ENCODE results near the gene RRBP1.

RRBP1 gene

DNA sequence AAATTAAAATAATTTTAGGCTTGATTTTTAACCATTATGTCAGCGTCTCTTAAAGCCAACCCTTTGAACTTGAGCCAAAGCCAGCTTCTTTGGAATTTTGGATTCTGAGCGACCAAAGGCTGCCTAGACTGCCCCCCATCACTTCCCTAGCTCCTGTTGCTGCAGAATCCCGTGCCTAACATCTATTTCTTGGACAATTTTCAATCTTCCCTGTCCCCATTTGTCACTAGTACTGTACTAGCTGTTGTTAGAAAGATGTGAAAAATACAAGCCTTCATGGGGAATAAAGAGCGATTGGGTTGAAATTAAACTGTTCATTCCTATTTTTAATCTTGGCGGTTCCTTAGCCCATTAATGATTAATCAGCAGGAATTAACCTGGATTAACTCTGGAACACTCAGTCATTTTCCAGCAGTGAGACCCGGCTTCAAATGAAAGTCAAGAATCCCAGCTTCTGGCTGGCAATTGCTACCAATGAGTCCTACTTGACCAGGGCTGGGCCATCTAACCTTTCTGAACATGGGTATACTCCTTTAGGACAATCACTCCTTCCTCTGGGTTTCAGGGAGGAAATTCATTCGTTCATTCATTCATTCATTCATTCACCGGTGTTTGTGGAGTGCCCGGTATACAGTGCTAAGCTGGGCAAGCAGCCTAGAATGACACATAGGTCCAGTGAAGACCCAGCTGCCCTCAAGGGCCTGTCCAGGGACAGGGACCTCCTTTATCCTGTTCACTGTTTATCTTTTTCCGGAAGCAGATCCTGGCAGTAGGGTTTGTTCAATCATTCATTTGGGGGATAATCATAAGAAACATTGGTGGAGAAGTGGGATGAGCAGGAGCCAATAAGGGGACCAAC, 1.4 kb upstream of the RRBP1 start:
- Histone ChIP-seq H4K8ac (ENCODE audit: low read depth, low read length) (no peak overlapping the region), H3K4me3 (ENCODE audit: low read length) (no peak overlapping the region), H3K79me1 (ENCODE audit: low read length) (peaks cover 3% of the 10 kb centered on the region), H3K79me2 (ENCODE audit: control insufficient read depth, insufficient read depth, low read length) (peaks cover 22% of the 10 kb centered on the region), H3K23ac (ENCODE audit: low read length) (no peak overlapping the region), H3K4me1 (ENCODE audit: control insufficient read depth, low read depth, low read length) (peaks cover 5% of the 10 kb centered on the region), H2BK5ac (ENCODE audit: low read length) (no peak overlapping the region), H3K4me2 (ENCODE audit: low read length) (no peak overlapping the region), H3K9ac (ENCODE audit: low read length) (no peak overlapping the region), H2AK5ac (ENCODE audit: low read length) (no peak overlapping the region), H2BK15ac (replicated peaks; ENCODE audit: low read depth) (no peak overlapping the region), H3K18ac (ENCODE audit: low read length) (no peak overlapping the region), H3K4ac (ENCODE audit: low read depth, low read length) (no peak overlapping the region), H3K27ac (ENCODE audit: low read depth, low read length) (no peak overlapping the region), H3K56ac (ENCODE audit: low read length) (peak overlapping the region; percentile 90), H3K27me3 (ENCODE audit: insufficient read depth, low read length, poor library complexity) (no peaks in the 10 kb centered on the region), H2BK120ac (ENCODE audit: low read depth, low read length) (no peak overlapping the region), H3K36me3 (ENCODE audit: control insufficient read depth, insufficient read depth, low read length) (no peaks in the 10 kb centered on the region), H4K5ac (ENCODE audit: low read length) (no peak overlapping the region)
- no peak for DNase-seq
- WGBS (ENCODE audit: extremely low coverage, insufficient coverage, low lambda C conversion rate), result no CpG with 5 or more reads among the region's 10 CpGs

DNA sequence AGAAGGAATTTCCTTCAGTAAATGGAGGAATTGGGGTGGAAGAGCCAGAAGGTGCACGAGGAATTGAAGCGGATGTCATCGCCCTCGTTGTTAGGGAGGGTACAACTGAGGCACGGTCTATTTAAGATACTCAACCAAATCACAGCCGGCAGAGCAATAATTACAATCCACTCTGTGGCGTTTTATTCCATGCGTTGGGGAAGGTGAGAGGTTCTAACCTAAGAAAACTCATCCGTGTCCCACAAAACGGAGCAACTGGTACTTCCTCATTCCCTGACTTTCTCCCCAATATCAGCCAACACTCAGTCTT, 802 bp upstream of the RRBP1 start:
- Histone ChIP-seq H3K36me3 (ENCODE audit: control insufficient read depth, insufficient read depth, low read length) (no peaks in the 10 kb centered on the region), H2AK5ac (ENCODE audit: low read length) (no peak overlapping the region), H4K5ac (ENCODE audit: low read length) (no peak overlapping the region), H2BK5ac (ENCODE audit: low read length) (no peak overlapping the region), H3K79me1 (ENCODE audit: low read length) (peaks cover 8% of the 10 kb centered on the region), H3K18ac (ENCODE audit: low read length) (peak overlapping the region; percentile 32), H3K27ac (ENCODE audit: low read depth, low read length) (peak overlapping the region; percentile 92), H4K8ac (ENCODE audit: low read depth, low read length) (no peak overlapping the region), H3K79me2 (ENCODE audit: control insufficient read depth, insufficient read depth, low read length) (peaks cover 28% of the 10 kb centered on the region), H3K4me2 (ENCODE audit: low read length) (peak overlapping the region; percentile 61), H2BK15ac (replicated peaks; ENCODE audit: low read depth) (no peak overlapping the region), H3K9ac (ENCODE audit: low read length) (peak overlapping the region; percentile 59), H2BK120ac (ENCODE audit: low read depth, low read length) (no peak overlapping the region), H3K4me3 (ENCODE audit: low read length) (no peak overlapping the region), H3K56ac (ENCODE audit: low read length) (peak overlapping the region; percentile 90), H3K4me1 (ENCODE audit: control insufficient read depth, low read depth, low read length) (peaks cover 7% of the 10 kb centered on the region), H3K27me3 (ENCODE audit: insufficient read depth, low read length, poor library complexity) (no peaks in the 10 kb centered on the region), H3K23ac (ENCODE audit: low read length) (no peak overlapping the region), H3K4ac (ENCODE audit: low read depth, low read length) (no peak overlapping the region)
- no peak for DNase-seq
- WGBS (ENCODE audit: extremely low coverage, insufficient coverage, low lambda C conversion rate), result no CpG with 5 or more reads among the region's 10 CpGs

DNA sequence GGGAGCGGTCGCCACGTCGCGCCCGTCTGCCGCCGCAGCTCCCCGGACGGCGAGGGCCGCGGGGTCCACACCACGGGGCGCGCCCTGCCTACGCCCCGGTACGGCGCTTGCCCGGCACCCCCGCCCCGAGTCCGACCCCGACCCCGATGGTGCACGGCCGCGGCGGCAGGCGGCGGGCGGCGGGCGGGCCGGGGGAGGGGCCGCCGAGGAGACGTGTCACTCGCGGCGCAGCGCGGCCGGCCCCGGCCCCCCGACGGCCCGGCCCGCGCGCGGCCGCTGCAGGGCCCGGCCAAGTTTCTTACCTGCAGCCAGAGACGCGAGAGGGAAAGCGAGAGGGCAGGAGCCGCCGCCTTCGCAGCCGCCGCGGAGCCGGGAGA, 328 bp downstream of the RRBP1 start:
- Histone ChIP-seq H3K4me1 (ENCODE audit: control insufficient read depth, low read depth, low read length) (peaks cover 7% of the 10 kb centered on the region), H3K27me3 (ENCODE audit: insufficient read depth, low read length, poor library complexity) (no peaks in the 10 kb centered on the region), H3K27ac (ENCODE audit: low read depth, low read length) (peak overlapping the region; percentile 95), H3K4me2 (ENCODE audit: low read length) (no peak overlapping the region), H2BK120ac (ENCODE audit: low read depth, low read length) (no peak overlapping the region), H3K79me2 (ENCODE audit: control insufficient read depth, insufficient read depth, low read length) (peaks cover 40% of the 10 kb centered on the region), H3K36me3 (ENCODE audit: control insufficient read depth, insufficient read depth, low read length) (no peaks in the 10 kb centered on the region), H3K4me3 (ENCODE audit: low read length) (peak overlapping the region; percentile 75), H3K4ac (ENCODE audit: low read depth, low read length) (peak overlapping the region; percentile 98), H2BK15ac (replicated peaks; ENCODE audit: low read depth) (no peak overlapping the region), H3K23ac (ENCODE audit: low read length) (no peak overlapping the region), H3K56ac (ENCODE audit: low read length) (peak overlapping the region; percentile 96), H3K18ac (ENCODE audit: low read length) (peak overlapping the region; percentile 96), H3K79me1 (ENCODE audit: low read length) (peaks cover 8% of the 10 kb centered on the region), H2AK5ac (ENCODE audit: low read length) (no peak overlapping the region), H2BK5ac (ENCODE audit: low read length) (no peak overlapping the region), H4K8ac (ENCODE audit: low read depth, low read length) (no peak overlapping the region), H3K9ac (ENCODE audit: low read length) (peak overlapping the region; percentile 94), H4K5ac (ENCODE audit: low read length) (no peak overlapping the region)
- no peak for DNase-seq
- WGBS (ENCODE audit: extremely low coverage, insufficient coverage, low lambda C conversion rate), result no CpG with 5 or more reads among the region's 65 CpGs

DNA sequence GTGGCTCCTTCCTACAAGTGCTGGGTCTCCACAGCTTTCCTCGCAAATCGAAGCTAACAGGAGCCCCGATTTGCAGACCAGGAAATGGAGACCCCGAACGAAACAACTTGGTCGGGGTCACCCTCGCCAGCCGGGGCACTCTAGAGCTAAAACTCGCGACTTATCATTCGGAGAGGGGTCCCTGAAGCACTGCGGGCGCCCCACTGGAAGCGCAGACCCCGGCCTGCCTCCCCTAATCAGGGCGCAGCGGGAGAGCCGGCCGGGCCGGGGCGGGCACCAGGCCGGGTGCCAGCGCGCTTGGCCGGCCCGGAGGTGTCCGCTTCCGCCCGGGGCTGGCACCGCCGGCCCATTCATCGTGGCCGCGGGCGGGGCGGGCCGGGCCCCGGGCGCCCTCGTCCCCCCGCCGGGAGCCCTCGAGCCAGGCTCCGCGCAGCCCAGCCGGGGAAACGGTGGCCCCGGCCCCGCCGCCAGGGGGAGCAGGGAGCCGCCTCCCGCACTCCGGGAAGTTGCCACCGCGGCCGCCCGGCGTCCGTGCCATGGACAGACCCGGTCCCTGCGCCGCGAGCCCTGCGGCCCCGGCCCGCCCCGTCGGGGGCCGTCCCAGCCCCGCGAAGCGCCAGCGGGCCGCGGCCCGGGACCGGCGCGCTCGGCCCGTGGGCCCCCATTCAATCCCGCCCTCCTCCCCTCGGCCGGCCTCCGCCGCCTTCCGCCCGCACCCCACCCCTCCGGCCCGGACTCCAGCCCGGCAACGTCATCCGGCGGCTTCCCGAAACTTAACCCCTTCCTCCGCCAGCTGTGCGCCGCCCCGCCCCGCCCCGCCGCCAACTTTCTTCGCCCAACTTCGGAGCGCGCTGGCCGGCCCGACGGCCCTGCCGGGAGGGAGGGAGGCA, 961 bp downstream of the RRBP1 start:
- H2BK5ac ChIP-seq (ENCODE audit: low read length), result peak overlapping the region; percentile 78
- no peak overlapping the region for H2BK15ac ChIP-seq (replicated peaks; ENCODE audit: low read depth)
- H3K27me3 ChIP-seq (ENCODE audit: insufficient read depth, low read length, poor library complexity), result no peaks in the 10 kb centered on the region
- H3K79me2 ChIP-seq (ENCODE audit: control insufficient read depth, insufficient read depth, low read length), result peaks cover 46% of the 10 kb centered on the region
- H3K4me2 ChIP-seq (ENCODE audit: low read length), result peak overlapping the region; percentile 97
- H3K27ac ChIP-seq (ENCODE audit: low read depth, low read length), result peak overlapping the region; percentile 95
- H3K56ac ChIP-seq (ENCODE audit: low read length), result peak overlapping the region; percentile 96
- no CpG with 5 or more reads among the region's 110 CpGs for WGBS (ENCODE audit: extremely low coverage, insufficient coverage, low lambda C conversion rate)
- H3K79me1 ChIP-seq (ENCODE audit: low read length), result peaks cover 9% of the 10 kb centered on the region
- peak overlapping the region; percentile 86 for H3K4me3 ChIP-seq (ENCODE audit: low read length)
- H3K9ac ChIP-seq (ENCODE audit: low read length), result peak overlapping the region; percentile 94
- H3K36me3 ChIP-seq (ENCODE audit: control insufficient read depth, insufficient read depth, low read length), result no peaks in the 10 kb centered on the region
- H3K18ac ChIP-seq (ENCODE audit: low read length), result peak overlapping the region; percentile 96
- H3K4me1 ChIP-seq (ENCODE audit: control insufficient read depth, low read depth, low read length), result peaks cover 7% of the 10 kb centered on the region
- H4K8ac ChIP-seq (ENCODE audit: low read depth, low read length), result no peak overlapping the region
- H2BK120ac ChIP-seq (ENCODE audit: low read depth, low read length), result peak overlapping the region; percentile 46
- H2AK5ac ChIP-seq (ENCODE audit: low read length), result no peak overlapping the region
- H3K4ac ChIP-seq (ENCODE audit: low read depth, low read length), result peak overlapping the region; percentile 98
- peak; percentile 80 for DNase-seq
- peak overlapping the region; percentile 80 for H3K23ac ChIP-seq (ENCODE audit: low read length)
- H4K5ac ChIP-seq (ENCODE audit: low read length), result no peak overlapping the region

DNA sequence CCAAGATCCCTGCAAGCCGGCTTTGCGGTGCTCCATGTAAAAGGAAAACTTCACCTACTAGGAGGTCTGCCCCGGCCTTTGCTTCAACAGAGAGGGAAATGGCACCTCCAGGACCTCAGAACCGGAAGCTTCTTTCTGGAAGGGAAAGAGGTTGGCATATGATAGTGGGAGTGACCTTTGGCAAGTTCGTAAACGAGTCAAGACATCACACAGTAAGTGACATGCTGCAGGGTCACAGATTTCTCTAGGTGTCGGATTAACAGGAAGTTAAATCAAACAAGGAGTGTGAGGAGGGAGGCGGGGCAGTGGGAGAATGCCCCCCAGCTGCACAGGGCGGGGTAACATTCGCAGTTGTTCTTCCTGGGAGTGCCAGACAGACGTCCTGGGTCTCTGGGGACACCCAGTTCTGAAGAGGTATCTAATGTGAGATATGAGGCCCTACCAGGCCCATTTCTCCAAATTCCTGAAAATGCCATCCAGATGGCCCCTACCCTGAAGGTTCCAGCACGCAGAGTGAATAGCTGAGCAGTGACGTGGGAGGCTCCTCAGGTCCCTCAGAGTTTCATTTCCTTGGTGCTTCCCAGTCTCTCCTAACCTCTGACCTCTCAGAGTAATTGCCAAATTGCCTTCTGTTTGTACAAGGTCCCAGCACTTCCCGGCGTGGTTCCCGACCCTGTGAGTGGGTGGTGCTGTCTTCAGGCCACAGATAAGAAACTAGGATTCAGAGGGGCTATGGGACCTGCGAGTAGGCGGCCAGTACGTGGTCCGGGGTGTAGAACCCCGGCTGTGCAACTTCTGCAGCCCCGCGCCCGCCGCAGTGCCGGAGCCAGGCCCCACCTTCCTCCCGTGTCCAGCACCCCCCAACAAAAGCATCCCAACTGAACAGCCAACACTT, 1.9 kb downstream of the RRBP1 start:
- H2AK5ac ChIP-seq (ENCODE audit: low read length), result no peak overlapping the region
- H3K4me1 ChIP-seq (ENCODE audit: control insufficient read depth, low read depth, low read length), result peaks cover 7% of the 10 kb centered on the region
- H3K4me3 ChIP-seq (ENCODE audit: low read length), result peak overlapping the region; percentile 86
- no peak overlapping the region for H2BK15ac ChIP-seq (replicated peaks; ENCODE audit: low read depth)
- peak overlapping the region; percentile 97 for H3K4me2 ChIP-seq (ENCODE audit: low read length)
- no CpG with 5 or more reads among the region's 27 CpGs for WGBS (ENCODE audit: extremely low coverage, insufficient coverage, low lambda C conversion rate)
- H3K27ac ChIP-seq (ENCODE audit: low read depth, low read length), result peak overlapping the region; percentile 95
- peak overlapping the region; percentile 80 for H3K23ac ChIP-seq (ENCODE audit: low read length)
- peak overlapping the region; percentile 66 for H2BK120ac ChIP-seq (ENCODE audit: low read depth, low read length)
- peak overlapping the region; percentile 96 for H3K18ac ChIP-seq (ENCODE audit: low read length)
- no peak overlapping the region for H4K8ac ChIP-seq (ENCODE audit: low read depth, low read length)
- no peak overlapping the region for H4K5ac ChIP-seq (ENCODE audit: low read length)
- H3K27me3 ChIP-seq (ENCODE audit: insufficient read depth, low read length, poor library complexity), result no peaks in the 10 kb centered on the region
- peaks cover 17% of the 10 kb centered on the region for H3K79me1 ChIP-seq (ENCODE audit: low read length)
- peak overlapping the region; percentile 94 for H3K9ac ChIP-seq (ENCODE audit: low read length)
- peaks cover 55% of the 10 kb centered on the region for H3K79me2 ChIP-seq (ENCODE audit: control insufficient read depth, insufficient read depth, low read length)
- no peaks in the 10 kb centered on the region for H3K36me3 ChIP-seq (ENCODE audit: control insufficient read depth, insufficient read depth, low read length)
- peak; percentile 94 for DNase-seq
- H2BK5ac ChIP-seq (ENCODE audit: low read length), result peak overlapping the region; percentile 78
- peak overlapping the region; percentile 96 for H3K56ac ChIP-seq (ENCODE audit: low read length)
- H3K4ac ChIP-seq (ENCODE audit: low read depth, low read length), result peak overlapping the region; percentile 98
